ENCODE data around the gene TEX36. TPM values are rescaled to one million over a fixed set of nuclear protein-coding genes. Genes with fewer than 3 reads are reported as not detected.
"Not testable (repeated sequence)": the region's sequence is repeated elsewhere in the genome, so short reads cannot be mapped to it uniquely, and the experiment has no call there.

The TEX36 gene
- total RNA-seq, 1 donor from 2014 or later: not detected

- Mint-ChIP-seq H3K27ac (ENCODE audit: unreplicated experiment) (peak overlapping the region; percentile 79), H3K27me3 (ENCODE audit: unreplicated experiment) (no peaks in the 10 kb centered on the region), H3K9me3 (ENCODE audit: unreplicated experiment) (peaks cover 6% of the 10 kb centered on the region), H3K36me3 (ENCODE audit: unreplicated experiment) (peaks cover 5% of the 10 kb centered on the region), H3K4me1 (ENCODE audit: low read depth, unreplicated experiment) (no peaks in the 10 kb centered on the region), H3K4me3 (ENCODE audit: unreplicated experiment) (peak overlapping the region; percentile 97)
- no peak for TF ChIP-seq CTCF (IDR thresholded peaks at IDR 0.05; ENCODE audit: partially characterized antibody, unreplicated experiment)
- no peak for DNase-seq
Observed at GRCh38 chr10:125720002-125720382, 37.0 kb upstream of the TEX36 start.

- peak within 1 kb of the TSS; percentile 97 for H3K4me3 Mint-ChIP-seq (ENCODE audit: unreplicated experiment)
- H3K9me3 Mint-ChIP-seq (ENCODE audit: unreplicated experiment): peaks cover 6% of the 10 kb centered on the region
- peaks cover 5% of the 10 kb centered on the region for H3K36me3 Mint-ChIP-seq (ENCODE audit: unreplicated experiment)
- DNase-seq: peak; percentile 99
- no peak for TF ChIP-seq CTCF (IDR thresholded peaks at IDR 0.05; ENCODE audit: partially characterized antibody, unreplicated experiment)
- no peaks in the 10 kb centered on the region for H3K27me3 Mint-ChIP-seq (ENCODE audit: unreplicated experiment)
- H3K4me1 Mint-ChIP-seq (ENCODE audit: low read depth, unreplicated experiment): no peaks in the 10 kb centered on the region
- peak within 1 kb of the TSS; percentile 97 for H3K27ac Mint-ChIP-seq (ENCODE audit: unreplicated experiment)
Observed at GRCh38 chr10:125719173-125720001, 36.4 kb upstream of the TEX36 start, which contains the start of gene EDRF1. Gene EDRF1, plus strand, starts transcription at chr10:125719709. Its CDS starts 99 bp downstream, at chr10:125719808.

DNA sequence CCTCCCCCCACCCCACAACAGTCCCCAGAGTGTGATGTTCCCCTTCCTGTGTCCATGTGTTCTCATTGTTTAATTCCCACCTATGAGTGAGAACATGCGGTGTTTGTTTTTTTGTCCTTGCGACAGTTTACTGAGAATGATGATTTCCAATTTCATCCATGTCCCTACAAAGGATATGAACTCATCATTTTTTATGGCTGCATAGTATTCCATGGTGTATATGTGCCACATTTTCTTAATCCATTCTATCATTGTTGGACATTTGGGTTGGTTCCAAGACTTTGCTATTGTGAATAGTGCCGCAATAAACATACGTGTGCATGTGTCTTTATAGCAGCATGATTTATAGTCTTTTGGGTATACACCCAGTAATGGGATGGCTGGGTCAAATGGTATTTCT, 31.8 kb upstream of the TEX36 start:
- not testable (repeated sequence) for H3K27ac Mint-ChIP-seq (ENCODE audit: unreplicated experiment); H3K9me3 Mint-ChIP-seq (ENCODE audit: unreplicated experiment); H3K36me3 Mint-ChIP-seq (ENCODE audit: unreplicated experiment); H3K27me3 Mint-ChIP-seq (ENCODE audit: unreplicated experiment); H3K4me3 Mint-ChIP-seq (ENCODE audit: unreplicated experiment); H3K4me1 Mint-ChIP-seq (ENCODE audit: low read depth, unreplicated experiment); DNase-seq

DNA sequence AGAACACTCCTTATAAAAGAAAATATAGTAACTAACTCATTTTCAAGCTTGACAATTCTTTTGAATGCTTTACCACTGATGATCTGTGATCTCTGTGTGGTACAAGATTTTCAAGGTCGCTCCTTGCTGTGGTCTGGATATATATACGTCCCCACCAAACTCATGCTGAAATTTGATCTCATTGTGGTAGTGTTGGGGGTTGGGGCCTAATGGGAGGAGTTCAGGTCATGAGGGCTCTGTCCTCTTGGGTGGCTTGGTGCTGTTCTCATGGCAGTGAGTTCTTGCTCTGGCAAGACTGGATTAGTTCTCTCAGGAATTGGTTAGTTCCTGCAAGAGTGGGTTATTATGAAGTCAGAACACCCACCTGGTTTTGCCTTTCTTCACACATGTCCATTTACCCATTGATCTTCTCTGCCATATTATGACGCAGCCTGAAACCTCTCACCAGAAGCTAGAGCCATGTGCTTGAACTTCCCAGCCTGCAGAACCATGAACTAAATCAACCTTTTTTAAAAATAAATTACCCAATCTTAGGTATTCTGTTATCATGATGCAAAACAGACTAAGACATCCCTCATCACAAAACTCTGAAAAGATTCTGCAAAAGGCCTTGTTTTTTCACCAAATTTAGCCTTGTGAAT, 28.3 kb upstream of the TEX36 start:
- no peak for TF ChIP-seq CTCF (IDR thresholded peaks at IDR 0.05; ENCODE audit: partially characterized antibody, unreplicated experiment)
- H3K27me3 Mint-ChIP-seq (ENCODE audit: unreplicated experiment): peaks cover 3% of the 10 kb centered on the region
- no peak overlapping the region for H3K27ac Mint-ChIP-seq (ENCODE audit: unreplicated experiment)
- peaks cover 5% of the 10 kb centered on the region for H3K9me3 Mint-ChIP-seq (ENCODE audit: unreplicated experiment)
- H3K36me3 Mint-ChIP-seq (ENCODE audit: unreplicated experiment): no peaks in the 10 kb centered on the region
- no peak for DNase-seq
- H3K4me1 Mint-ChIP-seq (ENCODE audit: low read depth, unreplicated experiment): peaks cover 11% of the 10 kb centered on the region
- H3K4me3 Mint-ChIP-seq (ENCODE audit: unreplicated experiment): no peak overlapping the region

DNA sequence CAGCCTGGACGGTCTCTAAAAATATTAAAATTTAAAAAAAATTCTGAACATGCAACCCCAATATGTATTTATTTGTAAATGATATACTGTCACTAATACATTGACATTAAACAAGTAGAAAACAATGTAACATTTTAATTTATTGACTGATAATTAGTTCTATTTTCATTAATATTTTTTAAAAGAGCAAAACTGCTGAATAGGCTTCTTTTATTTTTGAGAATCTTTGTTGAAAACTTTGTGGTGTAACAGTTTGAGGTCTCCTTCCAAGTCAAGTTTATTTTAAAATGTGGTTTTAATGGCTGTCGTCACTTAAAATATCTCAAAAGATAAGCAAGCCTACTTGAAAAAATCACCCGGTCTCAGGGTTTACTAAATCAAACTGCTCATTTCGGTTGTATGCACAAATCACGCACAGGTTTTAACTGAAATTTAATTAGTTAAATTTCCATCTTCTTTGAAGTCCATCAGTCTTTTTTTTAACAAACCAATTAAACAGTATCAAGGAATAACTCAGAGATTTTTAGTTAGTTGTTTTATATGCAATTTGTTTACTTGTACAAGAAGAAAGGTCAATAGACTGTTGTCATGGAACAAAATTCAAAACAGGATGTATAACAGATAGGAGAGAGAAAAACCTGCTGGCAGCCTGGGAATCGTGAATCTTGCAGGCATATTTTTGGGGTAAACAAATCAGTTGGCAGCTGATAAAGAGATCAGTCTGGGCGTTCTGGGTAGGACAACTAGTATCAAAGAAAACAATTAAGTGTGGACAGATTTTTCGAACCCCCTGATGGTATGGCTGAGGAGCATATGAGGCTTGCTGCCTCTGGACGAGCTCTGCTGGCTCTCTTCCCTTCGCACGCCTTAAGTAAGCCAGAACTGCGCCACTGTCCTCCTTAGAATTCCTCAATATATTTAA, 26.9 kb upstream of the TEX36 start:
- Mint-ChIP-seq H3K27me3 (ENCODE audit: unreplicated experiment) (peaks cover 4% of the 10 kb centered on the region), H3K36me3 (ENCODE audit: unreplicated experiment) (no peaks in the 10 kb centered on the region), H3K4me3 (ENCODE audit: unreplicated experiment) (no peak overlapping the region), H3K9me3 (ENCODE audit: unreplicated experiment) (peaks cover 5% of the 10 kb centered on the region), H3K27ac (ENCODE audit: unreplicated experiment) (no peak overlapping the region), H3K4me1 (ENCODE audit: low read depth, unreplicated experiment) (peaks cover 15% of the 10 kb centered on the region)
- DNase-seq: no peak
- no peak for TF ChIP-seq CTCF (IDR thresholded peaks at IDR 0.05; ENCODE audit: partially characterized antibody, unreplicated experiment)

All from glutamatergic neuron (in vitro differentiated cells).